Mesenchymal stem cell (in vitro differentiated cells and primary cell): ENCODE measurements around the gene ZNF133.

Experiments used
- DNase-seq: peaks from one replicate; pipeline ENCODE4 v3.0.0-alpha.2; 2013
- H2AFZ ChIP-seq: one replicate; pipeline ENCODE4 v1.6.1; 2013; ENCODE audit warnings: low read depth, mild to moderate bottlenecking, control low read depth, inconsistent platforms, low read length, moderate library complexity
- H2AK5ac ChIP-seq: 2 replicates; pipeline ENCODE4 v1.6.1; 2013; ENCODE audit warnings: low read length, moderate library complexity, mild to moderate bottlenecking, inconsistent platforms; ENCODE audit not compliant: severe bottlenecking
- H2BK120ac ChIP-seq: one replicate; pipeline ENCODE4 v1.6.1; 2013; ENCODE audit warnings: low read depth, mild to moderate bottlenecking, inconsistent platforms, low read length, moderate library complexity
- H2BK12ac ChIP-seq, 2 experiments: one replicate each; pipeline ENCODE4 v1.6.1; 2013; ENCODE audit warnings: inconsistent platforms in 2 of 2, low read length in 2 of 2, mild to moderate bottlenecking in 2 of 2, moderate library complexity in 2 of 2, control low read depth in 1 of 2
- H2BK15ac ChIP-seq: one replicate; pipeline ENCODE4 v1.6.1; 2013; ENCODE audit warnings: mild to moderate bottlenecking, low read depth, inconsistent platforms; ENCODE audit not compliant: poor library complexity, severe bottlenecking
- H2BK5ac ChIP-seq: 2 replicates; pipeline ENCODE4 v1.6.1; 2013; ENCODE audit warnings: low read depth, mild to moderate bottlenecking, low read length, control low read depth, inconsistent platforms; ENCODE audit not compliant: poor library complexity, severe bottlenecking
- H3K14ac ChIP-seq, 2 experiments: one replicate each; pipeline ENCODE4 v1.6.1; 2013; ENCODE audit warnings: inconsistent platforms in 2 of 2, low read length in 2 of 2, control low read depth in 1 of 2, mild to moderate bottlenecking in 1 of 2, moderate library complexity in 1 of 2
- H3K18ac ChIP-seq, 2 experiments: one replicate each; pipeline ENCODE4 v1.6.1; 2013; ENCODE audit warnings: inconsistent platforms in 2 of 2, low read length in 2 of 2, control low read depth in 1 of 2, low read depth in 1 of 2, mild to moderate bottlenecking in 1 of 2
- H3K23ac ChIP-seq, 2 experiments: one replicate each; pipeline ENCODE4 v1.6.1; 2013; ENCODE audit warnings: inconsistent platforms in 2 of 2, low read length in 2 of 2, mild to moderate bottlenecking in 2 of 2, moderate library complexity in 2 of 2, control low read depth in 1 of 2
- H3K27ac ChIP-seq: 2 replicates; pipeline ENCODE4 v1.5.1; 2013; ENCODE audit warnings: mild to moderate bottlenecking, moderate library complexity, low read length, control low read depth, inconsistent platforms; ENCODE audit not compliant: poor library complexity, severe bottlenecking
- H3K27me3 ChIP-seq, 2 experiments: 2 replicates each; pipeline versions ENCODE4 v1.6.1 to v1.7.0; 2013; ENCODE audit warnings: low read length in 2 of 2, mild to moderate bottlenecking in 2 of 2, moderate library complexity in 2 of 2, control low read depth in 1 of 2, inconsistent platforms in 1 of 2; ENCODE audit not compliant: control insufficient read depth in 1 of 2, insufficient read depth in 1 of 2
- H3K36me3 ChIP-seq, 2 experiments: 2 replicates each; pipeline versions ENCODE4 v1.6.1 to v1.7.0; 2013; ENCODE audit warnings: low read length in 2 of 2, control low read depth in 1 of 2, inconsistent platforms in 1 of 2, low read depth in 1 of 2, mild to moderate bottlenecking in 1 of 2; ENCODE audit not compliant: insufficient read depth in 2 of 2, control insufficient read depth in 1 of 2
- H3K4ac ChIP-seq, 2 experiments: one replicate each; pipeline ENCODE4 v1.6.1; 2013; ENCODE audit warnings: inconsistent platforms in 2 of 2, low read length in 2 of 2, mild to moderate bottlenecking in 2 of 2, moderate library complexity in 2 of 2, control low read depth in 1 of 2, low read depth in 1 of 2
- H3K4me1 ChIP-seq: 2 replicates; pipeline ENCODE4 v1.6.1; 2013; ENCODE audit warnings: low read depth, low read length, control low read depth; ENCODE audit not compliant: control insufficient read depth, insufficient read depth
- H3K4me2 ChIP-seq: 2 replicates; pipeline ENCODE4 v1.6.1; 2013; ENCODE audit warnings: low read length, mild to moderate bottlenecking, inconsistent platforms; ENCODE audit not compliant: poor library complexity, severe bottlenecking
- H3K4me3 ChIP-seq, 2 experiments: 2 replicates each; pipeline versions ENCODE4 v1.5.1 to v1.7.0; 2013; ENCODE audit warnings: low read length in 2 of 2, mild to moderate bottlenecking in 2 of 2, control low read depth in 1 of 2, low read depth in 1 of 2; ENCODE audit not compliant: insufficient read depth in 1 of 2
- H3K79me1 ChIP-seq: replicated peaks from 2 replicates; pipeline ENCODE4 v1.6.1; 2013; ENCODE audit warnings: mild to moderate bottlenecking, control low read depth, low read length, inconsistent platforms; ENCODE audit not compliant: poor library complexity, severe bottlenecking
- H3K9ac ChIP-seq: 2 replicates; pipeline ENCODE4 v1.7.0; 2013; ENCODE audit warnings: mild to moderate bottlenecking, low read length, moderate library complexity
- H3K9me3 ChIP-seq: 2 replicates; pipeline ENCODE4 v1.7.0; 2013; ENCODE audit warnings: mild to moderate bottlenecking, low read length; ENCODE audit not compliant: control insufficient read depth
- H4K8ac ChIP-seq: one replicate; pipeline ENCODE4 v1.6.1; 2013; ENCODE audit warnings: inconsistent platforms, mild to moderate bottlenecking, low read length, moderate library complexity
- H4K91ac ChIP-seq: one replicate; pipeline ENCODE4 v1.6.1; 2013; ENCODE audit warnings: mild to moderate bottlenecking, low read length, inconsistent platforms
- WGBS: methylation state at CpG from one replicate; pipeline ENCODE4 v1.1.7; 2013; ENCODE audit warnings: mixed read lengths; 5-methylcytosine and 5-hydroxymethylcytosine counted together

Gene ZNF133

GRCh38 chr20:18289306-18289705, 979 bp downstream of the ZNF133 start:
- WGBS, result 83% methylated on average over 6 of the region's 6 CpGs
- Histone ChIP-seq H3K27me3 (peaks cover 0 to under 1% of the 10 kb centered on the region in 2 experiments), H4K8ac (no peak overlapping the region)

GRCh38 chr20:18299364-18299763, 11.0 kb downstream of the ZNF133 start:
- Histone ChIP-seq H2AFZ (no peak overlapping the region), H3K9ac (no peak overlapping the region), H3K36me3 (peaks cover 3 to 23% of the 10 kb centered on the region in 2 experiments), H3K4me1 (no peaks in the 10 kb centered on the region), H3K4me3 (no peak overlapping the region), H3K27ac (no peak overlapping the region), H2BK120ac (no peak overlapping the region), H2BK15ac (no peak overlapping the region), H3K27me3 (no peaks in the 10 kb centered on the region), H3K14ac (no peak overlapping the region), H3K79me1 (peaks cover 24% of the 10 kb centered on the region), H3K4me2 (no peak overlapping the region), H2BK12ac (no peak overlapping the region), H2AK5ac (no peak overlapping the region), H2BK5ac (no peak overlapping the region), H4K91ac (no peak overlapping the region), H3K4ac (no peak overlapping the region), H3K18ac (no peak overlapping the region), H3K9me3 (no peaks in the 10 kb centered on the region), H4K8ac (no peak overlapping the region), H3K23ac (no peak overlapping the region)
- DNase-seq, result no peak
- 100% methylated on average over 3 of the region's 3 CpGs for WGBS

More at GRCh38 chr20:18289306-18289705, 979 bp downstream of the ZNF133 start:
- Histone ChIP-seq H4K91ac (no peak overlapping the region), H3K14ac (no peak overlapping the region), H2AK5ac (no peak overlapping the region), H2BK5ac (no peak overlapping the region), H2AFZ (no peak overlapping the region), H3K4me2 (peak overlapping the region; percentile 72), H3K4me1 (peaks cover 6% of the 10 kb centered on the region), H2BK12ac (no peak overlapping the region), H3K4me3 (peak overlapping the region; percentile 85 to 94), H3K36me3 (peaks cover 10 to 32% of the 10 kb centered on the region in 2 experiments), H3K9ac (peak overlapping the region; percentile 98), H2BK120ac (no peak overlapping the region), H3K27ac (no peak overlapping the region), H3K18ac (no peak overlapping the region), H3K79me1 (peaks cover 37% of the 10 kb centered on the region), H2BK15ac (no peak overlapping the region), H3K9me3 (peaks cover 28% of the 10 kb centered on the region), H3K4ac (no peak overlapping the region), H3K23ac (no peak overlapping the region)
- DNase-seq, result no peak

- Histone ChIP-seq H3K14ac (no peak overlapping the region), H3K27me3 (no peaks in the 10 kb centered on the region), H2BK15ac (no peak overlapping the region), H2AFZ (no peak overlapping the region), H3K4me2 (no peak overlapping the region), H3K4me3 (no peak overlapping the region), H4K8ac (no peak overlapping the region), H2AK5ac (no peak overlapping the region), H3K4me1 (no peaks in the 10 kb centered on the region), H3K9ac (no peak overlapping the region), H3K9me3 (no peaks in the 10 kb centered on the region), H2BK120ac (no peak overlapping the region), H3K23ac (no peak overlapping the region), H3K79me1 (peaks cover 15% of the 10 kb centered on the region), H2BK5ac (no peak overlapping the region), H3K4ac (no peak overlapping the region), H3K18ac (no peak overlapping the region), H3K27ac (no peak overlapping the region), H2BK12ac (no peak overlapping the region), H4K91ac (no peak overlapping the region), H3K36me3 (peaks cover 10 to 46% of the 10 kb centered on the region in 2 experiments)
- peak; percentile 2 for DNase-seq
- 100% methylated on average over 1 of the region's 1 CpG for WGBS
These were observed 16.3 kb downstream of the ZNF133 start for GRCh38 chr20:18304618-18305017.

GRCh38 chr20:18307301-18307700, 19.0 kb downstream of the ZNF133 start:
- Histone ChIP-seq H2BK12ac (no peak overlapping the region), H4K91ac (no peak overlapping the region), H2BK15ac (no peak overlapping the region), H3K4me3 (no peak overlapping the region), H2BK120ac (no peak overlapping the region), H2AFZ (no peak overlapping the region), H3K4me2 (no peak overlapping the region), H2AK5ac (no peak overlapping the region), H3K23ac (no peak overlapping the region), H3K9me3 (no peaks in the 10 kb centered on the region), H3K27me3 (no peaks in the 10 kb centered on the region), H2BK5ac (no peak overlapping the region), H4K8ac (no peak overlapping the region), H3K27ac (no peak overlapping the region), H3K14ac (no peak overlapping the region), H3K18ac (no peak overlapping the region), H3K9ac (no peak overlapping the region), H3K36me3 (peaks cover 10 to 54% of the 10 kb centered on the region in 2 experiments), H3K79me1 (peaks cover 14% of the 10 kb centered on the region), H3K4ac (no peak overlapping the region), H3K4me1 (no peaks in the 10 kb centered on the region)
- WGBS, result 97% methylated on average over 3 of the region's 3 CpGs
- DNase-seq, result no peak
